ENCODE data around the gene CDC14A.

The CDC14A gene

DNA sequence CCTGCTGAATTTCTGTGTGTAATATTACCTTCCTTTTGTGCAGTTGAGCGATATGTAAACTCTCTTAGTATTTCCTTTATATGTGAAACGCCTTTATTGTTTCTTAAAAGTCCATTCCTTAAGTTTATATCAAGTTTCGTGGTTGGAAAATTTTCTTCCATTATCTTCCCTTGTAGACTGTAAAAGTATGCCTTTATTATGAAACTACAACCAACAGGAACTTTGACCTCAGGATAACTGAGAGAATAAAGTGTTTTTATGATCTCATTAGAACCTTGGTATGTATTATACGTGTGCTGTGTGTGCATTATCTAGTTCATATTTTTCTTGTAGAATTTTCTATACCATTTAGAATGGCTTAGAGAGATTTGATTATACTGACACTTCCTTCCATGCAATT, 3.1 kb upstream of the CDC14A start:
- TF ChIP-seq SIN3A (IDR thresholded peaks at IDR 0.05; ENCODE audit: borderline replicate concordance, insufficient read depth, low read length) (no peak), POLR2AphosphoS5 (IDR thresholded peaks at IDR 0.05; ENCODE audit: low read depth, low read length) (no peak), FOXP2 (optimal IDR thresholded peaks at IDR 0.05; ENCODE audit: borderline replicate concordance, extremely low read depth, extremely low read length, insufficient read depth) (no peak), TAF1 (IDR thresholded peaks at IDR 0.05; ENCODE audit: borderline replicate concordance, insufficient read depth, low read length) (no peak)
- TF ChIP-seq, protein P1, sequence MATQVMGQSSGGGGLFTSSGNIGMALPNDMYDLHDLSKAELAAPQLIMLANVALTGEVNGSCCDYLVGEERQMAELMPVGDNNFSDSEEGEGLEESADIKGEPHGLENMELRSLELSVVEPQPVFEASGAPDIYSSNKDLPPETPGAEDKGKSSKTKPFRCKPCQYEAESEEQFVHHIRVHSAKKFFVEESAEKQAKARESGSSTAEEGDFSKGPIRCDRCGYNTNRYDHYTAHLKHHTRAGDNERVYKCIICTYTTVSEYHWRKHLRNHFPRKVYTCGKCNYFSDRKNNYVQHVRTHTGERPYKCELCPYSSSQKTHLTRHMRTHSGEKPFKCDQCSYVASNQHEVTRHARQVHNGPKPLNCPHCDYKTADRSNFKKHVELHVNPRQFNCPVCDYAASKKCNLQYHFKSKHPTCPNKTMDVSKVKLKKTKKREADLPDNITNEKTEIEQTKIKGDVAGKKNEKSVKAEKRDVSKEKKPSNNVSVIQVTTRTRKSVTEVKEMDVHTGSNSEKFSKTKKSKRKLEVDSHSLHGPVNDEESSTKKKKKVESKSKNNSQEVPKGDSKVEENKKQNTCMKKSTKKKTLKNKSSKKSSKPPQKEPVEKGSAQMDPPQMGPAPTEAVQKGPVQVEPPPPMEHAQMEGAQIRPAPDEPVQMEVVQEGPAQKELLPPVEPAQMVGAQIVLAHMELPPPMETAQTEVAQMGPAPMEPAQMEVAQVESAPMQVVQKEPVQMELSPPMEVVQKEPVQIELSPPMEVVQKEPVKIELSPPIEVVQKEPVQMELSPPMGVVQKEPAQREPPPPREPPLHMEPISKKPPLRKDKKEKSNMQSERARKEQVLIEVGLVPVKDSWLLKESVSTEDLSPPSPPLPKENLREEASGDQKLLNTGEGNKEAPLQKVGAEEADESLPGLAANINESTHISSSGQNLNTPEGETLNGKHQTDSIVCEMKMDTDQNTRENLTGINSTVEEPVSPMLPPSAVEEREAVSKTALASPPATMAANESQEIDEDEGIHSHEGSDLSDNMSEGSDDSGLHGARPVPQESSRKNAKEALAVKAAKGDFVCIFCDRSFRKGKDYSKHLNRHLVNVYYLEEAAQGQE (IDR thresholded peaks at IDR 0.05; ENCODE audit: insufficient read depth in 1 of 2, low read depth in 2 of 2, low read length in 2 of 2), result no peak

GRCh38 chr1:100350787-100351094, 1.6 kb upstream of the CDC14A start:
- no peak for TF ChIP-seq POLR2AphosphoS5 (IDR thresholded peaks at IDR 0.05; ENCODE audit: low read depth, low read length)
- TF ChIP-seq FOXP2 (optimal IDR thresholded peaks at IDR 0.05; ENCODE audit: borderline replicate concordance, extremely low read depth, extremely low read length, insufficient read depth), result no peak
- no peak for TF ChIP-seq TAF1 (IDR thresholded peaks at IDR 0.05; ENCODE audit: borderline replicate concordance, insufficient read depth, low read length)
- TF ChIP-seq, protein P1 (IDR thresholded peaks at IDR 0.05; ENCODE audit: insufficient read depth in 1 of 2, low read depth in 2 of 2, low read length in 2 of 2), result no peak
- TF ChIP-seq SIN3A (IDR thresholded peaks at IDR 0.05; ENCODE audit: borderline replicate concordance, insufficient read depth, low read length), result no peak

GRCh38 chr1:100351095-100351887, 1.0 kb upstream of the CDC14A start:
- TF ChIP-seq, protein P1 (IDR thresholded peaks at IDR 0.05; ENCODE audit: insufficient read depth in 1 of 2, low read depth in 2 of 2, low read length in 2 of 2), result no peak; a peak in 1 of 4 replicates
- TF ChIP-seq TAF1 (IDR thresholded peaks at IDR 0.05; ENCODE audit: borderline replicate concordance, insufficient read depth, low read length) (peak; percentile 78; the same call in 1 of the 2 replicates), SIN3A (IDR thresholded peaks at IDR 0.05; ENCODE audit: borderline replicate concordance, insufficient read depth, low read length) (no peak; the same call in 1 of the 2 replicates), POLR2AphosphoS5 (IDR thresholded peaks at IDR 0.05; ENCODE audit: low read depth, low read length) (peak; percentile 97), FOXP2 (optimal IDR thresholded peaks at IDR 0.05; ENCODE audit: borderline replicate concordance, extremely low read depth, extremely low read length, insufficient read depth) (no peak)

DNA sequence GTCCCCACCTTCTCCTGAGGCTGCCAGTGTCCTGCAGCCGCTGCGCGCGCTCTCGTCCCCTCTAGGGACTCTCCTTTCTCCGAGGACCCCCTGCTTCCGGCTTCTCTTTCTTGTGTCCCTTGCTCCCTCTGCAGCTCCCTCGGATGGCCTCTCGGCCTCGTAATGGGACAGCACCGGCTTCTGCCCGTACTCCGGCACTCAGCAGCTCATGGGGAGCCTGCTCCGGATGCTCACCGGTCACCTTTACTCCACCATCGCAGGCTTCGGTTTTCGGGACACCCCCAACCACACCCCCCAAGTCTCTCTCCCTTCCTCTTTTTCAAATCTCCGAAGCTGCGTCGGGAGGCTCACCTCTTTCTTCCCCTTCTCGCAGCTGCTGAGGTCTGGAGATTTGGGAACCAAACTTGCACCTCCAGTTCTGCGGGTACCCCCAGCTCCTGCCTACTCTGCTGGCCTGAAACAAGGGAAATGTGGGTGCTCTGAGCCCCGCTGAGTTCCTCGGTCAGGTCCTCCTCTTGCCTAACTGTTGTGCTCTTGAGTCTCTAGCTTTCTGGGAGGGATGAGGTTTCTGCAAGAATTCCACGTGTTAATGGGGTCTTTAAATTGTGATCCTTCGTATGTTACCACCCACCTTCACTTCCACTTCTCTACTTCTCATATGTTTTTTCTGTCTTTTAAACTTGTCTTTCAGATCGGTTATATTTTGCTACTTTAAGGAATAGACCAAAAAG, 930 bp downstream of the CDC14A start:
- TF ChIP-seq SIN3A (IDR thresholded peaks at IDR 0.05; ENCODE audit: borderline replicate concordance, insufficient read depth, low read length), result peak; percentile 87; the same call in 1 of the 2 replicates
- peak; percentile 2 for TF ChIP-seq FOXP2 (optimal IDR thresholded peaks at IDR 0.05; ENCODE audit: borderline replicate concordance, extremely low read depth, extremely low read length, insufficient read depth)
- no peak for TF ChIP-seq TAF1 (IDR thresholded peaks at IDR 0.05; ENCODE audit: borderline replicate concordance, insufficient read depth, low read length)

DNA sequence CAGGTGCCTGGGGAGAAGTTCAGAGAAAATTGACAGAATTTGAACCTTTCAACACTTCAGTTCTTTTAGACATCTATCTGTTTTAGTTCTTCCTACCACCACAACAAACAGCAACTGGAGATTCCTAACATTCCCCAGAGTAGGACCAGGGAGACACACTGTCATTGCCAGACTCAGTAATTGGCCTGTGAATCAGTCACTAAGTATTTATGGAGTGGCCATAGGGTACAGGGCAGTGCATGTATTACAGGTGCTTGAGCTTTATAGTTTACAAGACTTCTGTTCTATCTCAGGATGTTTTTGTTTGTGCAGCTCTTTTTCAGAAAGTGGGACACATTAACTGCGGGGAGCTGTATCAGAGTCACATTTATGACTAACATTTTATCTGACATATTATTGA, 1.7 kb downstream of the CDC14A start:
- TF ChIP-seq, protein P1 (IDR thresholded peaks at IDR 0.05; ENCODE audit: insufficient read depth in 1 of 2, low read depth in 2 of 2, low read length in 2 of 2), result no peak
- peak; percentile 44; the same call in 1 of the 2 replicates for TF ChIP-seq SIN3A (IDR thresholded peaks at IDR 0.05; ENCODE audit: borderline replicate concordance, insufficient read depth, low read length)

All from PFSK-1 (cell line).